RCC 7860 (cell line): ENCODE data around the gene MAGI2.

Source experiments
- DNase-seq: peaks from one replicate; pipeline ENCODE4 v3.0.0-alpha.2; 2015; ENCODE audit warnings: low spot score
- FAIRE-seq: peaks from 2 replicates; lab custom pipeline; 2012; peaks lifted over from hg19 to GRCh38; lab: Jason Lieb, UNC

MAGI2 gene

DNA sequence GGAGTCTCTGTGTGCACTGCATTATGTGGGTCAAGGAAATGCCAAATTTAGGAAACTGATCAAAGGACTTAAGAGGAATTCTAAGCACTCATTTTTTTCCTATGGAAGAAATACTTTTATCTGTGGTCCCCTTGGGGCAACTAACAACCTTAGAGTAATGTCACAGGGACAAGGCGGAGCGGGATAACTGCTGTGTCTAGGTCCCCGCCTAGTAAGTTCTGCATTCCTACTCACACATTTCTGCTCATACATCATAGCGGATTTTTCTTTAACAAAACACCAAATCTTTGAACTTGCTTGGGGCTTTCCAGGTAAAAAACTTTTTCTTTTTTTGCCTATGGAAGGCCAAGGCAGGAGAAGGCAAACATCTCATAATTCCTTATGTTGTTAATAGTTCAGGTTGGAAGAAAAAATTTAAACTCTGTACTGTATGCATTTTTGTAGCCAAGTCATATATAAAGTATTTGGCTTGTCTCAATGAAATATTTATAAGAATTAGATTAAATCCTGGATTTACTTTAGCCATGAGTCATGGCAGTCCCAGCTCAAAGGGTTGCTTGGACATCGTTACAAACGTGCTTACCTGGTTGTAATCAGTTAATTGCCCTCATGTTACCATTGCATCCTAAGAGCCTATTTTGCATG, 1369.9 kb downstream of the MAGI2 start:
- DNase-seq = no peak
- FAIRE-seq = no peak

DNA sequence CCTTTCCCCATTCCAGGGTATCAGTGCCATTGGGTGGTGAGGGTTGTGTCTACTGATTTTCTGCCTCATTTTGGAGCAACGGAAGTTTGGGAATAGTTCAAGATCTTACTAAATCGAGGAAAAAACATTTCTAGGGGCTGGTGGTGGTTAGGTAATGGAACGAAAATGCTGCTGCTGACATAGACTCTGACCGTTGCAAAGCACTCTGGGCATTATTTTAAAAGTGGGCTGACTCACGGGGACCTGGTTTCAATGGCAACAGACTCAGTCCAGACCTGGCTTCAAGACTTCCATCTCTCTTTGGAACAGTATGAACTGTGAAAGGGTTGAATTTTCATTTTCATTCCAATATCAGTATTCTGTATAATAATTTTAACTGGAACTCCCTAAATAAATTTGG, 1370.9 kb downstream of the MAGI2 start:
- DNase-seq = no peak
- no peak for FAIRE-seq

DNA sequence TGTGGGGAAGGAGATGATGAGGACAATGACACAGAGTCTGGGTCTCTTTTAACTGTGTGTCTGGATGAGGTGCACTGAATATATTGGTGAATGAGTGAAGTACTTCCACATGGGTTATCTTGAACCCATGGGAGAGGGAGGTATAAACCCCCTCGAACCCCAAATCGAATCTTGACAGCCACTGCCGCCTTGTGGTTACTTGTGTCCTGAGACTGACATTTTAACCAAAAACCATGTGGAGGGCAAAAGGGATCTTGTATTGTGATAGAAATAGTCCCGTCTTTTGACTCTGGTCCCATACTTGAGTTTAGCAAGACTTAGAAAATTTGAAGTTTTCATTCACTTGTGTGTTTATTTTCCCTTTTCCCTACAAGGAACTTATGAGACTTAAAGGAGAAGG, 1371.6 kb downstream of the MAGI2 start:
- no peak for DNase-seq
- FAIRE-seq = no peak

DNA sequence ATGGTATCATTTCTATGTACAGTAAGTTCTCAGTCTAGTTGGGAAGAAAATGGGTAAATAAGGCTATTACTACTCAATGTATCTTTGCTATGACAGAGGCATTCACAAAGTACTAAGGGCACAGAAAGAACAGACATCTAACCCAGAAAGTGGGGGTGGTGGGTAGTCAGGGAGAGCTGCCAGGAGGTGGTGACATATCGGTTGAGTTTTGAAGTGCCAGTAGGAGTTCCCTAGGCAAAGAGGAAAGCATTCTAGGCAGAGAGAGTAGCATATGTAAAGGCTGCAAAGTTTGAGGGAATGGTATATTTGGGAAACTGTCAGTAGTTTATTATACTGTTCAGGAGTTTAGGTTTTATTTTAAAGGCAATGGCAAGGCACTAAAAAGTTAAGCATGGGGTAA, 1372.1 kb downstream of the MAGI2 start:
- DNase-seq = no peak
- no peak for FAIRE-seq

DNA sequence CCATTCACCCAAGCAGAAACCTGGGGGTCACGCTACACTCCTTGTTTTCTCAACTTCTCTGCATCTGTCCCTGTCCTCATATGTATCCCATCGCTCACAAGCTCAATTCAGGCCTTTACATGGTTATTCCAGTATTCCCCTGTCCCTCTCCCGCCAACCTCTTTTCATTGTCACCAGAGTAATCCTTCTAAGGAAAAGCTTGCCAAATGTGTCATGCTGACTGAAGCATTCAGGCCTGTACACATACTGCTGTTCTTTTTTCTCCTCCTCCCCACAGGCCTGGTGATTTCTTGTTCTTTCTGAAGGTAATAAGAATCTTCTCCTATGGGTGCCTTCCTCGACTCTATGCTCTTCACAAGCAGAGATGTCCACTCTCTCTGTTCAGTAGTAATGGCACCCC, 1372.7 kb downstream of the MAGI2 start:
- FAIRE-seq (no peak), DNase-seq (no peak)

DNA sequence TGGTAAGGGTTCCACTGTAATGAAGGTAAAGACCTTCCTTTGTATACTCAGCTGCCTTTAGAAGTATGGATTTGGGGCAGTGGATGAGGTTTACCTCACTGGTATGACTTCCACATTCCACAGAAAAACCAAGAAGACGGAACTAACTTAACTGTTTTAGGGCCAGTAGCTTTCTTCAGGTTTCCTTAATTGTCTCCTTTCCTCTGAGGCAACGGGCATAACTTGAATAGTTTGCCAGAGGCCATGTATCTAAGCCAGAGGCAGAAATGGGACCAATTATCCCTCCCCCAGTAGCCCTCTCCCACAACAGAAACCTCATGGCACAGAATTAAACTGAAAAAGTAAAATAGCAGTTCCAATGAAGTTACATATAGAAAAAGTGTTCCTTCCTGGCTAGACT, 1373.2 kb downstream of the MAGI2 start:
- DNase-seq (no peak), FAIRE-seq (no peak)

DNA sequence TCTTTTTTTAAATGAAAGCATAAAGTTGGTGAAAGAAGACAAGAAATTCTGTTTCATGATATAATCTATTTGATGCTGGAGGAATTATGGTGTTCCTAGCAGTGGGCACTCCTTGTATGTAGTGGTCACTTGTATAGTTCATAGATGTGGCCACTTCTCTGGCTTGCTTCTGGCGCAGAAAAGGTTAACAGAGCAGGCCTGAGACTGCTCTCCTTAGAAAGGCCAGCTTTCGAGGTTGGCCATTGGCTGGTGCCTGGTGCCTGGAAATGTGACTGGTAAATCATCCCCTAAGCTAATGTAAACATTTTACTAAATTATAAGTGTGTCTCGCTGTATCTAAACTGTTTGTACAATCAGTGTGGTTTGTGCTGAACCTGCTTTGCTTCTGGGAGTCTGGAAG, 1378.8 kb downstream of the MAGI2 start:
- FAIRE-seq (no peak), DNase-seq (no peak)

DNA sequence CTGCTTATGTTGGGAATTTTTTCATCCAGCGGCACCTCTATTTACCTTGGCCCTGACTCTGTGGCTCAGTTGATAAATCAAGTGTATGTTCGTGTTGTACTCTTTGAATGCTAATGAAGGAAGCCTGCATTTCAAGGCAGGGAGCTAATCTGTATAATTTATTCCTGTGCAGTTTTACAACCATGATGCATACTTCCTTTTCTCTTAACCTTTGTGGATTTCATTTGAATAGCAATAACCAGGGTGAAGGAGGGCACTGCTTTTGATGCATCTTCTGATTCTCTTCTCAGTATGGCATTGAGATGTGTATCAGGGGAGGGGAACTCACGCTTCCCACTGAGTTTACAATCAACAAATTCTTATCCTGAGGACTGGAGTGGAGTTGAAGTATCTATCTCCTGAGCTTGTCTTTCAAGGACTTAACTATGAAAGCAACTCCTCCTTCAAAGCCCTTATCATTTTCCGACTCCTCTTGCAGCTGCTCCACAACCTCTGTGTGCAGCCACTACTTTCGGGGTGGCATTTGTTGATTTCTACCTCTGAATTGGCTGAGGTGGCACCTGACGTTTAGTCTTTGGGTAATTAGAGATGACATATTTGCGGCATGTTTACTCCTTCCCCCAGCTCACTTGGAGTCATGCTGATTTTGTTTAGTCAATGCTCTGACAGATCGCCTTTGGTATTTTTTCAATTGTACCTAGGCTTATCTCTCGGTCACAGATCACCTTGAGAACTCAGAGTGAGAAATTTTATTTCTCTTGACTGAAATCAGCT, 1379.7 kb downstream of the MAGI2 start:
- DNase-seq = no peak
- no peak for FAIRE-seq

DNA sequence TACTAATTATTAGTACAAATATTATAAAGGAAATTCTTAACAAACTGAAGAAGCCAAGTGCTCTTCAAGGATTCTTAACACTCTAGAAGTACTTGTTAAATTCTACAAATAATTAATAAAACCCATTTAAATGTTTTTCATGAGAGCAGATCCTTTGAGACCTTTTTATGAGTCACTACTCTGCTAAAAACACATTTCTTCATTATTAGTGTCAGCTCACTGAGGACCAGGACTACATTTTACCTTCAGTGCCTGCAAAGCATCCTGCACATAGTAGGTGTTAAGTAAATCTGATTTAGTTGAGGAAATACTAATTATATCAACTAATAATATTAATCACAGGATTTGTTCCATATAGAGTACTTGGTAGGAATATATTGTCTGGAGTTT, 1381.3 kb downstream of the MAGI2 start:
- FAIRE-seq = no peak

DNA sequence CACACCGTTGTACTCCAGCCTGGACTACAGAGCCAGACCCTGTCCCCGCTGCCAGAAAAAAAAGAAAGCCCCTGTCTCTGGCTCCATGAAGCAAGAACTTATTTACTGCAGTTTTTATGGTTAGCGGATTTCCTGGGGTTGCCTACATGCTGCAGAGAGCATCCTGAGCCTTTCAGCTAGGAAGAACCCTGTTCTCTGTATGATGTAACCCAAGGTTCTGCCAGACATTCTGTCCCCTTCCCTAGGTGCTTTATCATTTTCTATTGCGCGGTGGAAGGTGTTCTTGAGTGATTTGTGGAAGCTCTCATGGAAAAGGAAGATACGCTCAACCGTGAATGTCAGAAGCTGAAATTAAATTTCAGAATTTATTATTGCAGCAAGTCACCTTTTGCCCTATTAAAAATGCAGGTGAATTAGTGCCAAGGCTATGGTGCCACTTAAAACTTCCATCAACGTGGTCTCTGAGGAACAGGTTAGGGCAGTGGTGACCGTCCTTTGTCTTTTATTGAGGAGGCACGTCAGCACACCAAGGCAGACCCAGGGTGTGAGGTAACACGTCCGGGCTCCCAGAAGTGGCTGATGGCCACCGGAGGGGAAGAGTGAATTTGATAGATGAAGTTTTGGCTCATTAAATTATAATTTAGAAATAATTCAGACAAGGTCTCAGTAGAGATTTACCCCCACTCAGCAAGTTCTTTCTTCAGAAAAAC, 1381.8 kb downstream of the MAGI2 start:
- DNase-seq = no peak
- FAIRE-seq = no peak

More for the DNA sequence above, 1381.3 kb downstream of the MAGI2 start:
- no peak for DNase-seq

DNA sequence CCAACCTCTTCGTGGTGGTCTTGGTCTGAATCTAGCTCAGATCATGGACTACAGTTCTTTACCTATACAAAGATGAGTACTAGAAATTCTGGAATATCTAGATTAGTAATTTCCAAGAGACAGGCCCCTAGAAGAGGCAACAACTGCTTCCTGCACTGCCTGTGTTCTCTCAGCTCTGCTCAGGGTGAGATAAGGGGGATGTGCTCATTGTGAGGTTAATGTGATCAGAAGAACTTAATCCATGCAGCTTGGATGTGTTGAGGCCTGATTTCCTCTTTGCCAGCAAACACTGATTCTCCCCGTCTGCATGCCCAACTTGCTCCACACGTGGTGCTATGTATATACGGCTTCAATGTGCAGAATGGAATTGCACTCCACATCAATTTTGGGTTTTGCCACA, 1386.9 kb downstream of the MAGI2 start:
- DNase-seq (no peak), FAIRE-seq (no peak)

DNA sequence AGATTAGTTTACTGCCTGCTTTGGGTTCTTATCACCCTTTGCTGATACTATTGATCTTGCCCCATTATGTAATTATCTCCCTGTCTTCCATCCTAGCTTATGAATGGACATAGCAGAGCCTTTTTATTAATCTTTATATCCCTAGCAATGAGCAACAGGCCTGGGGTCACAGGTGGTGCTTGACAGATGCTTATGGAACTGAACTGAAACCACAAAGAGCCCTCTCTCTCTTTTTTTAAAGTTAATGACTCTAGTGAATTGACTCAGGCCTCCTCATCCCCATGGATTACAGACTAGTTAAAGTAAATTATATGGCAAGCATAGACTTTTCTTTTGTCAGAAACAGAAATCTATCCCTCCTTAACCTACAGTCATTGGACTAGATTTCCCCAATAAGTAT, 1389.7 kb downstream of the MAGI2 start:
- FAIRE-seq = no peak
- no peak for DNase-seq

DNA sequence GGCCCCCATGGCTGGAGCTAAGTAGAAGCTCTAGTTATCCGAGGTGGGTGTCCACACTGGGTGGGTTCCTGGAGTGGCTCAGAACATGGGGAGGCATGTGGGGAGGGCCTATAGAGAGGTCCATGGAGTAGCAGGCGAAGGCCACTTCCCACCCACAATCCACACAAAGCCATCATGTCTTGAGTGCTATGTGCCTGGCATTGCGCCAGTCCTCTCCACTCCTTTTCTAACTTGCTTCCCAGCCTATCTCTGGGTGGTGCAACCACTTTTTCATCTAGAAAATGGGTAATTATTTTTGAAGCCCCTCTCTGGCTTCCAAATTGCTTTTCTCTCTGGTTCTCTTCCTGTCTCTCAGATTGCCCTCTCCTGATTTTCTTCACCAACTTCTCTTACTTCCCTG, 1391.3 kb downstream of the MAGI2 start:
- no peak for DNase-seq
- no peak for FAIRE-seq

DNA sequence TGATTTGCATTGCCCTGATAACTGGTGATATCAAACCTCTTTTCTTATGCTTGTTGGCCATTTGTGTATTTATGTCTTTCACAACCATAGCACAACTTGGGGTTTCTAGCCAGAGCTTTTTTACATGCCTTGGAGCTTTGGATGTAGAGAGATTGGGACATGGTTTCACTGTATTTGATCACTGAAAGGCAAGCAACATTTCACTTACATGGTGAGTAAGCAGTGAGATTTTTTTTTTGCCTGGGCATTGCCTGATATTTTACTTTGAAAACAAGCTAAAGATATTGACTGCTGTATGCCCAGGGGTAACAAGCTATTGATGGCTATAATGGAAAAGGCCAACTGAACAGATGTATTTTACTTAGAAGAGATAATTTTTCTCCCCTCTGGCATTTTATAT, 1395.9 kb downstream of the MAGI2 start:
- FAIRE-seq (no peak), DNase-seq (no peak)

DNA sequence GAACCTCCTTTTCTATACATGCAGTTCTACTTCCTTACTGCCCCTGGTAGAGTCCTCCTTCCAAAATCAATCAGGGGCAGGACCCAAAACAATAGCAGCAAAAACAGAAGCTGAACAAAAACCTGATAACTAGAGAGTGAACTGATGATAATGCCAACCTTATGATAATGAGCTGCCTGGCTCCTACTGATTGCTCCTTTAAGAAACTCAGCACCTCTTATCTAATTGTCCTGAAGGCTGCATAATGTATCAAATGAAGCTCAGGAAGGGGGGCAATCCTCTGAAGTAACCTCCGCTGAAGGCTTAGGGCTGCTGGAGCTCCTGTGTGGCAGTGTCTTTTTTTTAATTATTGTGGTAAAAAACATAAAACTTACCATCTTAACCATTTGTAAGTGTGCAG, 1397.9 kb downstream of the MAGI2 start:
- DNase-seq = no peak
- no peak for FAIRE-seq

DNA sequence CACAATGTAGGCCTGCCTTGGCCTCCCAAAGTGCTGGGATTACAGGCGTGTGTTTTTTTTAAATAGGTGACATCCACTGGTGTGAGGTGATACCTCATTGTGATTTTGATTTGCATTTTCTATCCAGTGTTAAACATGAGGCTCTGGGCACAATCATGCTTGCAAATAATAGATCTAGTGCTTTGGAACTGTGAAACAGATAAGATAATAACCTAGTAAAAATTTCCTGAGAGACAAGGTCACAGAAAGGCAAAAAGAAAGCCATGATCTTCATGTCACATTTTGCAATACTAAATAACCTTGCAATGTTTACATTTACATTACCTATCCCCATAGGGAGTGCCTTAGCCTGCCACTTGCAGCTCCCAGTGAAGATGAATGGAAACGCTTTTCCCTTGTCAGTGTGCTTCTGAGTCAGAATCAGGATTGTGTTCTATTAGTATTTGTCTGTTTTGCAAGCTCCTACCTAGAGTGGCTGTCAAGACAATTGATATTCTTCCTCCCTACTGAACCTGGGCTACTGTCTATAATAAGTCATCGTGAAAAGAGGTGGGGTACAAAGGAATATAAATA, 1398.4 kb downstream of the MAGI2 start:
- FAIRE-seq (no peak), DNase-seq (no peak)

DNA sequence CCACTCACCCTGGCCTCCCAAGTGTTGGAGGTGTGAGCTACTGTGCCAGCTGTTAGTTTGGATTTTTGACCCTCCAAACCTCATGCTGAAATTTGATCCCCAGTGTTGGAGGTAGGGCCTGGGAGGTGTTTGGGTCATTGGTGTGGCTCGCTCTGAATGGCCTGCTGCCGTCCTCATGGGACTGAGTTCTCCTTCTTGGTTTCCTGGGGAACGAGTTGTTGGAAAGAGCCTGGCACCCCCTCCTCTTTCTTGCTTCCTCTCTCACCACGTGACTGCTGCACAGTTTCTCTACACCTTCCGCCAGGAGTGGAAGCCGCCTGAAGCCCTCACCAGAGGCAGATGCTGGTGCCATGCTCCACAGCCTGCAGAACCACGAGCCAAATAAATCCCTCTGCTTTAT, 1401.4 kb downstream of the MAGI2 start:
- FAIRE-seq = no peak

DNA sequence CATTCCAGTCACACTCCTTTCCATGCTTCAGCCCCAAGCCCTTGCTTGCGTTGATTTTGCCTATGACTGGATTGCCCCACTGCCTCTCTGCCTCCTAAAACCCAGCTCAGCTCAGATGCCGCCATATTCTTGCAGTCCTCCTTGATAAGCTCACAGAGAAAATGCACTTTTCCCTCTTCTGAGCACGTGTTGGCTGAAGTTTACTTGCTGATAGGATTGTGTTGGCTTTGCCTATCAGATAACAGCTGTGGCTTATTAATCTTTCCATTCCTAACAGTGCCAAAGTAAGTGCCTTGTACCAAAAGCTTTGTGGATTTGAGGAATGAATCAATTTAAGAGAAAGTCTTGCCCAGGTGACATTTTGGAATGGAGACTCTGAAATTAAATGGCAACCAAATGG, 1405.7 kb downstream of the MAGI2 start:
- no peak for FAIRE-seq
- DNase-seq = no peak

More for the DNA sequence above, 1401.4 kb downstream of the MAGI2 start:
- no peak for DNase-seq

DNA sequence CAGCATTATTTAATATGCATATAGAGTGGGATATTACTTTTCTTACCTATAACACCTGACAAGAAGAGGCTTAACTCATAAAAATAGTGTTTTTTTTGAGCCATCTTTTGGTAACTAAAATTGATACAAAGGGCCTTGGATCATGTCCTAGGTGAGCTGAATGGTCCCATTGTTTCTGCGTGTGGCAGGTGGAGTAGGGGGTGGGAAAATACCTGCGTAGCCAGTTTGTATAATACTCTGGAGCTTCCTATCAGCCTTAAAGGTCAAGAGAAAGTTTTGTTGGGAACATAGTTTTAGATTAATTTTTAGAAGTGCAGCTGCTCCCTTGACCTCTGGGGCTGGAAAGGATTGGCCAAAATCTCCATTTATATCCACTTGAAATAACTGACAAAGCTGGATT, 1410.3 kb downstream of the MAGI2 start:
- FAIRE-seq (no peak), DNase-seq (no peak)

DNA sequence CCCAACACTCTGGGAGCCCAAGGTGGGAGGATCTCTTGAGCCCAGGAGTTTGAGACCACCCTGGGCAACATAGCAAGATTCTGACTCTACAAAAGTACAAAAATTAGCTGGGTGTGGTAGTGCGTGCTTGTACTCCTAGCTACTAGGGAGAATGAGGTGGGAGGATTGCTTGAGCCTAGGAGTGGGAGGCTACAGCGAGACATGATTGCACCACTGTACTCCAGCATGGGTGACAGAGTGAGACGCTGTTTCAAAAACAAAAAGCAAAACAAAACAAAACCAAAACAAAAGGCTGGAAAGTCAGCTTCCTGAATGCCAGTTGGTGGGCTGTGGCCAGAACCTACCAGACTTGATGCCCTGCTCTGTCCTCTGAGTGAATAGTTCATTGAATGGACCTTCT, 1412.0 kb downstream of the MAGI2 start:
- DNase-seq (no peak), FAIRE-seq (no peak)
